Chondrocyte (in vitro differentiated cells): ENCODE measurements around the gene CMPK2. TPM values are rescaled to one million over a fixed set of nuclear protein-coding genes. Genes with fewer than 3 reads are reported as not detected.

Experiments
- DNase-seq: peaks from one replicate; pipeline ENCODE4 v3.0.0; 2021; ENCODE audit warnings: mixed read lengths, low spot score
- H3K27ac Mint-ChIP-seq: one replicate; pipeline ENCODE4 v1.8.0; 2021; ENCODE audit warnings: mild to moderate bottlenecking, moderate library complexity, mixed read lengths; ENCODE audit not compliant: unreplicated experiment
- H3K27me3 Mint-ChIP-seq: 2 replicates; pipeline ENCODE4 v1.8.0; 2021; ENCODE audit warnings: low read depth, mixed read lengths
- H3K36me3 Mint-ChIP-seq: 2 replicates; pipeline ENCODE4 v1.8.0; 2021; ENCODE audit warnings: low read depth, mixed read lengths
- H3K4me1 Mint-ChIP-seq: 2 replicates; pipeline ENCODE4 v1.8.0; 2021; ENCODE audit warnings: low read depth, mild to moderate bottlenecking, mixed read lengths
- H3K4me3 Mint-ChIP-seq: one replicate; pipeline ENCODE4 v1.8.0; 2021; ENCODE audit warnings: mild to moderate bottlenecking, moderate library complexity, mixed read lengths; ENCODE audit not compliant: unreplicated experiment
- H3K9me3 Mint-ChIP-seq: 2 replicates; pipeline ENCODE4 v1.8.0; 2021; ENCODE audit warnings: low read depth, mixed read lengths
- total RNA-seq: library from RNA; stranded (reverse); gene quantifications from 3 replicates; pipeline ENCODE4 v1.2.1, GENCODE V29; 2021
- TF ChIP-seq, protein P1 (sequence below): fragments of 200-600 bp; sonication (generic); IDR thresholded peaks from 2 replicates; pipeline ENCODE4 v1.5.0; 2021; ENCODE audit warnings: antibody characterized with exemption, mild to moderate bottlenecking, moderate library complexity

Gene CMPK2
- total RNA-seq, 1 donor from 2014 or later: 0.95 TPM

DNA sequence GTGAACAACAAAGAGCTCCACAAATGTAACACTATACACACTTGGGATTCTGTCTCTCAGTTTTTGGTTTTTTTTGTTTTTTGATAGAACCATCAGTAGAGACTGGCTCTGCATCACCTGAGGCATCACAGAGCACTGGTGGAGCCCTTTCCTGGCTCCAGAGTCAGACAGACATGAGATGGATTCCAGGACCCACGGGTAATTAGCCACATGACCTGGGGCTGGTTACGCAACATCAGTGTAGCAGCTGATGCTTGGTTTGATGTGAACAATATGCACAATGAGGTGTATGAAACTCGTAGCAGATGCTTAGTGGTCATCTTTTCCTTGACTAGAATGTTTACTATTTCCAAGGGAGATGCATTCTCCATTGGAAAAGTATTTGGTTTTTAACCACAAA is 40.7 kb downstream of the CMPK2 start:
- no peak for DNase-seq

DNA sequence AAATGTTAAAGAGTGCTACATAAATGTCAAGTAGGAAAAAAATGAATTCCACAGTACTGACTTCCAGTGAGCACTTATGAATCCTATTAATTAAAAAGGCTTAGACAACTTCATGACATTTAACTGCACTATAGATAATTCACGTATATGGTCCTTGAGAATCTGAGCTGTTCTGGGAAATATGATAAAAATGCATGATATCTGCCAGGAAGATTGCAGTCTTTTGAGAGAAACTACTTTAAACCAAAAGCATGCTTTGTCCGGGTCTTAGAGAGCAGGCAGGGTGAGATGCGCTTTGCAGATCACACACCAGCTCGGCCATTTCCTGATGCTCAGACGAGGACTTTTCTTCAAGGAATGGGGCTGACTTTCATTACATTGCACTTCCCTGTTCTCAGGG is 42.6 kb downstream of the CMPK2 start:
- peak overlapping the region; percentile 3 for H3K27ac Mint-ChIP-seq
- TF ChIP-seq, protein P1, sequence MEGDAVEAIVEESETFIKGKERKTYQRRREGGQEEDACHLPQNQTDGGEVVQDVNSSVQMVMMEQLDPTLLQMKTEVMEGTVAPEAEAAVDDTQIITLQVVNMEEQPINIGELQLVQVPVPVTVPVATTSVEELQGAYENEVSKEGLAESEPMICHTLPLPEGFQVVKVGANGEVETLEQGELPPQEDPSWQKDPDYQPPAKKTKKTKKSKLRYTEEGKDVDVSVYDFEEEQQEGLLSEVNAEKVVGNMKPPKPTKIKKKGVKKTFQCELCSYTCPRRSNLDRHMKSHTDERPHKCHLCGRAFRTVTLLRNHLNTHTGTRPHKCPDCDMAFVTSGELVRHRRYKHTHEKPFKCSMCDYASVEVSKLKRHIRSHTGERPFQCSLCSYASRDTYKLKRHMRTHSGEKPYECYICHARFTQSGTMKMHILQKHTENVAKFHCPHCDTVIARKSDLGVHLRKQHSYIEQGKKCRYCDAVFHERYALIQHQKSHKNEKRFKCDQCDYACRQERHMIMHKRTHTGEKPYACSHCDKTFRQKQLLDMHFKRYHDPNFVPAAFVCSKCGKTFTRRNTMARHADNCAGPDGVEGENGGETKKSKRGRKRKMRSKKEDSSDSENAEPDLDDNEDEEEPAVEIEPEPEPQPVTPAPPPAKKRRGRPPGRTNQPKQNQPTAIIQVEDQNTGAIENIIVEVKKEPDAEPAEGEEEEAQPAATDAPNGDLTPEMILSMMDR: no peak
- no peaks in the 10 kb centered on the region for H3K36me3 Mint-ChIP-seq
- H3K27me3 Mint-ChIP-seq: no peaks in the 10 kb centered on the region
- H3K9me3 Mint-ChIP-seq: peaks cover 5% of the 10 kb centered on the region
- H3K4me1 Mint-ChIP-seq: peaks cover 32% of the 10 kb centered on the region
- peak overlapping the region; percentile 8 for H3K4me3 Mint-ChIP-seq
- no peak for DNase-seq

More for the DNA sequence above, 40.7 kb downstream of the CMPK2 start:
- Mint-ChIP-seq H3K27me3 (no peaks in the 10 kb centered on the region), H3K36me3 (no peaks in the 10 kb centered on the region), H3K9me3 (peaks cover 7% of the 10 kb centered on the region), H3K27ac (no peak overlapping the region), H3K4me3 (no peak overlapping the region), H3K4me1 (peaks cover 30% of the 10 kb centered on the region)
- TF ChIP-seq, protein P1: no peak

DNA sequence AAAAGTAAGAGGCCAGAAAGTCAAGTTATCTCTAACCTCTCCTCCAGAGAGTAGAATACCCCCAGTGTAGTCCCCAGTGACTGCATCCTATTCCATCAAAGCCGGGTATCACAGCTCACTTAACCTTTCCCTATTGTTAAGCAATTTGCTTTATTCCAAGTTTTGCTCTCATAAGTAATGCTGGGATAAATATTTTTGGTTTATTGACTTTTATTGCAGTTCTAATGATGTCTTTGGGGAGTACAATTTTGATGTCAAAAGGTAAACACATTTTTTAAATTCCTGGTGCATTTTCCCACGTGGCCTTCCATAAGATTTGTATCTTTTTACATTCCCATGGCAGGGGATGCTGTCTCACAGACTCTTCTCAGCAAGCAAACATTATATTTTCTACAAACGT is 43.3 kb downstream of the CMPK2 start:
- peaks cover 2% of the 10 kb centered on the region for H3K27me3 Mint-ChIP-seq
- TF ChIP-seq, protein P1: no peak
- H3K27ac Mint-ChIP-seq: peak overlapping the region; percentile 0
- H3K4me3 Mint-ChIP-seq: no peak overlapping the region
- peaks cover 5% of the 10 kb centered on the region for H3K9me3 Mint-ChIP-seq
- H3K4me1 Mint-ChIP-seq: peaks cover 26% of the 10 kb centered on the region
- no peaks in the 10 kb centered on the region for H3K36me3 Mint-ChIP-seq
- no peak for DNase-seq

DNA sequence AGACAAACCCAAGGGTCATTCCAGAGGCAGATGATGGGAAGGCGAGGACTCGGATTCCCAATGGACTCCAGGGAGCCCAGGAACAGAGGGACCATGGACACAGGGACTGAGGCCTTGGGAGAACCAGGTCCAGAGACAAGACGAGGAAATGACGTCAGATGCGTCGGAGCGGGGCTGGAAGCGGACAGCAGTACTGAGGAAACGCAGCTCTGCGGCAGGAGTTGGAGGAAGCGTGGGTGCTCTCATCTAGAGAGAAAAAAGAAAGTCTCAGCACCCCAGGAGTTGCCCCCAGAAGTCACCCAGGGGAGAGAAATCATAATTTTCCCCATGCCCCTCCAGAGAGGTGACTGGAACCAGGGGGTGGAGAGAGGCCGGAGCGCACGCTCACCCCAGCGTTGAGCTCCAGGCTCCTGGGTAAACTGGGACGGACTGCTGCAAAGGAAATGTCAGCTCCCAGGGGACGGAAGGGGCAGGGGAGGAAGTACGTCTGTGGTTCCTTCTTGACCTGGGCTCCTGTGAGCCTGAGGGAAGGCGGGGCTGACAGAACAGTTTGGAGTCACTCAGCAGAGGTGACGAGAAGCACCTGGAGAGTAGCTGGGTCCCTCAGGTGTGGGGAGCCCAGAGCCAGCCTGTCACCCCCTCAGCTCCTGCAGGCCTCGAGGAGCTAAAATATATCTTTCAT is 44.7 kb downstream of the CMPK2 start:
- Mint-ChIP-seq H3K36me3 (no peaks in the 10 kb centered on the region), H3K27ac (no peak overlapping the region), H3K27me3 (peaks cover 5% of the 10 kb centered on the region), H3K4me1 (peaks cover 22% of the 10 kb centered on the region), H3K4me3 (no peak overlapping the region), H3K9me3 (no peaks in the 10 kb centered on the region)
- TF ChIP-seq, protein P1: no peak
- no peak for DNase-seq

DNA sequence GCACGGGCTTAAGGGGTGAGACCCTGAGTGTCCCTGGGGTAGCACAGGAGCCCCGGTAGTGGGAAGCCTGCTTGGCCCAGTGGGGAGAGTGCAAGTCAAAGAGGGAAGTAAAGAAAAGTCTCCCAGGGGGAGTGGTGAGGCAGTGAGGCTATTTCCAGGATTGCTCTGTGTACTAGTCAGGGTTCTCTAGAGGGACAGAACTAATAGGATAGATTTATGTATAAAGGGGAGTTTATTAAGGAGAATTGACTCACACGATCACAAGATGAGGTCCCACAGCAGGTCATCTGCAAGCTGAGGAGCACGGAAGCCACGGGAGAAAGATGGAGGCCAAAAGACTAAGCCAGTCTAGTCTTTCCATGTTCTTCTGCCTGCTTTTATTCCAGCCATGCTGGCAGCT is 45.5 kb downstream of the CMPK2 start:
- Mint-ChIP-seq H3K27ac (no peak overlapping the region), H3K36me3 (no peaks in the 10 kb centered on the region), H3K27me3 (peaks cover 5% of the 10 kb centered on the region)

More for the DNA sequence above, 45.5 kb downstream of the CMPK2 start:
- Mint-ChIP-seq H3K4me1 (peaks cover 22% of the 10 kb centered on the region), H3K9me3 (no peaks in the 10 kb centered on the region), H3K4me3 (no peak overlapping the region)
- no peak for DNase-seq
- TF ChIP-seq, protein P1: no peak
